ENCODE results near the gene PLD5. TPM values are rescaled to one million over a fixed set of nuclear protein-coding genes. Genes with fewer than 3 reads are reported as not detected.

PLD5 gene
- polyA plus RNA-seq, 1 experiment = not detected

GRCh38 chr1:242515555-242515954, 8.9 kb downstream of the PLD5 start:
- no peak for DNase-seq (ENCODE audit: low read depth, low spot score)
- no peak overlapping the region for H3K4me3 ChIP-seq (ENCODE audit: low read depth, low read length)
- CTCF ChIA-PET = no interaction called here
- H3K9me3 ChIP-seq (ENCODE audit: control insufficient read depth, insufficient read depth, low read length) = peaks cover 1% of the 10 kb centered on the region; the same call in 1 of the 2 replicates
- POLR2A ChIA-PET = no interaction called here
- H3K27me3 ChIP-seq (ENCODE audit: control insufficient read depth, insufficient read depth, low read length) = no peaks in the 10 kb centered on the region
- TF ChIP-seq, protein P1, sequence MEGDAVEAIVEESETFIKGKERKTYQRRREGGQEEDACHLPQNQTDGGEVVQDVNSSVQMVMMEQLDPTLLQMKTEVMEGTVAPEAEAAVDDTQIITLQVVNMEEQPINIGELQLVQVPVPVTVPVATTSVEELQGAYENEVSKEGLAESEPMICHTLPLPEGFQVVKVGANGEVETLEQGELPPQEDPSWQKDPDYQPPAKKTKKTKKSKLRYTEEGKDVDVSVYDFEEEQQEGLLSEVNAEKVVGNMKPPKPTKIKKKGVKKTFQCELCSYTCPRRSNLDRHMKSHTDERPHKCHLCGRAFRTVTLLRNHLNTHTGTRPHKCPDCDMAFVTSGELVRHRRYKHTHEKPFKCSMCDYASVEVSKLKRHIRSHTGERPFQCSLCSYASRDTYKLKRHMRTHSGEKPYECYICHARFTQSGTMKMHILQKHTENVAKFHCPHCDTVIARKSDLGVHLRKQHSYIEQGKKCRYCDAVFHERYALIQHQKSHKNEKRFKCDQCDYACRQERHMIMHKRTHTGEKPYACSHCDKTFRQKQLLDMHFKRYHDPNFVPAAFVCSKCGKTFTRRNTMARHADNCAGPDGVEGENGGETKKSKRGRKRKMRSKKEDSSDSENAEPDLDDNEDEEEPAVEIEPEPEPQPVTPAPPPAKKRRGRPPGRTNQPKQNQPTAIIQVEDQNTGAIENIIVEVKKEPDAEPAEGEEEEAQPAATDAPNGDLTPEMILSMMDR (IDR thresholded peaks at IDR 0.05; ENCODE audit: low read depth, low read length) = no peak
- H3K27ac ChIP-seq (ENCODE audit: low read depth, low read length) = no peak overlapping the region

GRCh38 chr1:242506724-242507123, 17.8 kb downstream of the PLD5 start:
- no peak for DNase-seq (ENCODE audit: low read depth, low spot score)
- H3K27me3 ChIP-seq (ENCODE audit: control insufficient read depth, insufficient read depth, low read length) = no peaks in the 10 kb centered on the region
- TF ChIP-seq, protein P1 (IDR thresholded peaks at IDR 0.05; ENCODE audit: low read depth, low read length) = no peak
- H3K27ac ChIP-seq (ENCODE audit: low read depth, low read length) = no peak overlapping the region
- H3K9me3 ChIP-seq (ENCODE audit: control insufficient read depth, insufficient read depth, low read length) = peaks cover 9% of the 10 kb centered on the region
- ChIA-PET CTCF (no interaction called here), POLR2A (no interaction called here)
- no peak overlapping the region for H3K4me3 ChIP-seq (ENCODE audit: low read depth, low read length)

DNA sequence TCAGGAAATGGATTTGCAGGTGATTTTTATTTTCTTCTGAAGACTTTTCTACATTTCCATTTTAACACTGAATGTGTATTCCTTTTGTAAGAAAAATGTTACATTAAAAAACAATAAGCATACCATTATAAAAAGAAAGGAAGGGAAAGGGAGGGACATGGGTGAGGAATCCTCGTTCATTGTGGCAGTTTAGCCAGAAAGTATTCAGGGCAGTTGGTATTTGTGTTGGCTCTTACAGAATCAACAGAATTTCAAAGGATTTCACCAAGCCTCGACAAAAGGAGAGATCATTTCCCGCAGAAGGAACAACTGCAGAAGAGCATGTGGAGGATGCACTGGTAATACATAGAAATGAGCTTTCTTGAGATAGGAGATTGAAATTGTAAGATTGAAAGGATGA, 35.0 kb downstream of the PLD5 start:
- TF ChIP-seq, protein P1 (IDR thresholded peaks at IDR 0.05; ENCODE audit: low read depth, low read length) = no peak
- POLR2A ChIA-PET = no interaction called here
- H3K27me3 ChIP-seq (ENCODE audit: control insufficient read depth, insufficient read depth, low read length) = no peaks in the 10 kb centered on the region
- no peak overlapping the region for H3K4me3 ChIP-seq (ENCODE audit: low read depth, low read length)
- CTCF ChIA-PET = no interaction called here
- H3K27ac ChIP-seq (ENCODE audit: low read depth, low read length) = no peak overlapping the region
- DNase-seq (ENCODE audit: low read depth, low spot score) = no peak
- peaks cover 16% of the 10 kb centered on the region for H3K9me3 ChIP-seq (ENCODE audit: control insufficient read depth, insufficient read depth, low read length)

DNA sequence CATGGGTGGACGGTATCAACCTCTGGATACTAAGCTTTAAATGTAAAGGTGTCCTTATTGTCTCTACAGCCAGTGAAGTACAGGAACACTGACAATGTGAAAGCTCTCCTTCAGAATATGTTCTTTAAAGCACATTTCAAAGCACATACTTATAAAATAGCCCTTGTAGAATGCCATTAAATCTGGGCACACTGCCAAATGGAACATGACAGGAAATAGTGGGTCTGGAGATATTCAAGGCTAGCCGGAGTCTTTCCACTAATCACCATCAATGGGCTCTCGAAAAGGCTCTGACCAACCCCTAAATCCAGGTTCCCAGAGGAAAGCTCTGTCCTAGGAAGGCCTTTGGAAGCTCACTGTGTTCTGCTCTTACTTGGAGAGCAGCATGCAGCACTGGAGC, 46.6 kb downstream of the PLD5 start:
- H3K27ac ChIP-seq (ENCODE audit: low read depth, low read length) = no peak overlapping the region

GRCh38 chr1:242470774-242471173, 53.7 kb downstream of the PLD5 start:
- ChIA-PET POLR2A (no interaction called here), CTCF (interaction anchor here (0.7 kb wide), 1 partner anchor 1829 kb away, joined by 3 read pairs; no protein-coding TSS in a partner anchor)
- Histone ChIP-seq H3K4me3 (ENCODE audit: low read depth, low read length) (no peak overlapping the region), H3K27me3 (ENCODE audit: control insufficient read depth, insufficient read depth, low read length) (no peaks in the 10 kb centered on the region), H3K27ac (ENCODE audit: low read depth, low read length) (no peak overlapping the region), H3K9me3 (ENCODE audit: control insufficient read depth, insufficient read depth, low read length) (peaks cover 22% of the 10 kb centered on the region)
- TF ChIP-seq, protein P1 (IDR thresholded peaks at IDR 0.05; ENCODE audit: low read depth, low read length) = no peak
- no peak for DNase-seq (ENCODE audit: low read depth, low spot score)

More for the DNA sequence above, 46.6 kb downstream of the PLD5 start:
- DNase-seq (ENCODE audit: low read depth, low spot score) = no peak
- no peaks in the 10 kb centered on the region for H3K27me3 ChIP-seq (ENCODE audit: control insufficient read depth, insufficient read depth, low read length)
- CTCF ChIA-PET = interaction anchor here (1.1 kb wide), 1 partner anchor 23 kb away, joined by 3 read pairs; no protein-coding TSS in a partner anchor
- no peak overlapping the region for H3K4me3 ChIP-seq (ENCODE audit: low read depth, low read length)
- TF ChIP-seq, protein P1 (IDR thresholded peaks at IDR 0.05; ENCODE audit: low read depth, low read length) = no peak
- POLR2A ChIA-PET = no interaction called here
- H3K9me3 ChIP-seq (ENCODE audit: control insufficient read depth, insufficient read depth, low read length) = peaks cover 14% of the 10 kb centered on the region

Data from AG04450 (cell line).